Esophagus muscularis mucosa (tissue), 4 donors: Measurements from ENCODE around the gene ZNF41. TPM values are rescaled to one million over a fixed set of nuclear protein-coding genes. Genes with fewer than 3 reads are reported as not detected.
"Not testable (repeated sequence)": the region's sequence is repeated elsewhere in the genome, so short reads cannot be mapped to it uniquely, and the experiment has no call there.

Experiments
- DNase-seq: peaks from one replicate; pipeline ENCODE4 v3.0.0-alpha.2; 2017; ENCODE audit errors: extremely low spot score
- H3K27ac ChIP-seq, 4 donors: fragments of 200-600 bp; sonication (generic); replicated peaks in 1 of 4; 1 replicate in 3 of 4; 2 replicates in 1 of 4; pipeline ENCODE4 v1.5.1; 2016 to 2019; ENCODE audit warnings: mild to moderate bottlenecking in 1 of 4
- H3K27me3 ChIP-seq, 4 donors: fragments of 200-600 bp; sonication (generic); one replicate each; pipeline versions ENCODE4 v1.5.1 to v1.6.0; 2016 to 2019
- H3K36me3 ChIP-seq, 4 donors: fragments of 200-600 bp; sonication (generic); one replicate each; pipeline ENCODE4 v1.5.1; 2016 to 2019
- H3K4me1 ChIP-seq, 4 donors: fragments of 200-600 bp; sonication (generic); one replicate each; pipeline ENCODE4 v1.5.1; 2016 to 2019
- H3K4me3 ChIP-seq, 4 donors: fragments of 200-600 bp; sonication (generic); 1 replicate in 2 of 4; 2 replicates in 2 of 4; pipeline ENCODE4 v1.5.1; 2016 to 2019; ENCODE audit warnings: mild to moderate bottlenecking in 4 of 4, moderate library complexity in 1 of 4
- H3K9me3 ChIP-seq, 4 donors: fragments of 200-600 bp; sonication (generic); 1 replicate in 3 of 4; 2 replicates in 1 of 4; pipeline ENCODE4 v1.5.1; 2016 to 2019
- EP300 ChIP-seq: sonication (generic); formaldehyde crosslinking; IDR thresholded peaks from one replicate; pipeline ENCODE4 v1.6.1; 2017; ENCODE audit warnings: antibody characterized with exemption
- POLR2A ChIP-seq: fragments of 450-650 bp; IDR thresholded peaks from one replicate; pipeline ENCODE4 v1.6.1; 2017; ENCODE audit warnings: antibody characterized with exemption, moderate library complexity, mild to moderate bottlenecking, low read depth
- POLR2AphosphoS5 ChIP-seq, 2 donors: sonication (generic); formaldehyde crosslinking; IDR thresholded peaks; one replicate each; pipeline ENCODE4 v1.6.1; 2017; ENCODE audit warnings: antibody characterized with exemption in 2 of 2
- WGBS: methylation state at CpG from one replicate; pipeline ENCODE4 v1.1.5; 2018; 5-methylcytosine and 5-hydroxymethylcytosine counted together
- intact Hi-C: fragments of 100-400 bp; cut with DNase I; formaldehyde crosslinking; loops from one replicate; pipeline ENCODE4 v1.15.1; 2023
- total RNA-seq, 4 donors: library from RNA; depleted of rRNA; stranded (reverse); fragments of >200 nt; gene quantifications; one replicate each; pipeline versions ENCODE4 v1.1.0 to v1.2.1, GENCODE V29; 2016
- TF ChIP-seq, protein P1 (sequence below), 3 experiments: fragments of 200-600 bp in 2 of 3; fragments of 450-650 bp in 1 of 3; sonication (generic) in 2 of 3; IDR thresholded peaks; one replicate each; pipeline ENCODE4 v1.5.1; 2017 to 2019; ENCODE audit warnings: antibody characterized with exemption in 3 of 3, mild to moderate bottlenecking in 2 of 3, moderate library complexity in 1 of 3

The ZNF41 gene
- total RNA-seq, 4 donors from 2014 or later: 7.5 to 9.0 (median 7.6) TPM

DNA sequence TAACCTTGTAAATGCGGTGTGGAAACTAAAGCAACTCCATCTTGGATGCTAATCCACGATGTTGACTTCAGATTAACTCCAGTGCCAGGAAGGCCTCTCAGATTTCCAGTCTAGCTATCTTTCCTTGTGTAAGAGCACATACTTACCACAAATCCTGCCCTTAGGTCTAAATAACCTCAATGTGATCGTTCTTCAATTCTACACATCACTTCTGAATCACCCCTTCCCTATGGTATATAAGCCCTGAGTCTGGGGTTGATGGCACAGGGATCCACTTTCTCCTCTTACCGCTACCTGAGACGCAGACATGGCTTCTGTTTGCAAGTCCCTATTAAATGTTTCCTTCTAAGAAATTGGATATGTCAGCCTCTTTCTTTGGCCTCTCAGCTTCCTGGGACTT lies 17.5 kb upstream of the ZNF41 start:
- H3K4me1 ChIP-seq: peaks cover 0 to 4% (median 0%) of the 10 kb centered on the region in 4 donors

DNA sequence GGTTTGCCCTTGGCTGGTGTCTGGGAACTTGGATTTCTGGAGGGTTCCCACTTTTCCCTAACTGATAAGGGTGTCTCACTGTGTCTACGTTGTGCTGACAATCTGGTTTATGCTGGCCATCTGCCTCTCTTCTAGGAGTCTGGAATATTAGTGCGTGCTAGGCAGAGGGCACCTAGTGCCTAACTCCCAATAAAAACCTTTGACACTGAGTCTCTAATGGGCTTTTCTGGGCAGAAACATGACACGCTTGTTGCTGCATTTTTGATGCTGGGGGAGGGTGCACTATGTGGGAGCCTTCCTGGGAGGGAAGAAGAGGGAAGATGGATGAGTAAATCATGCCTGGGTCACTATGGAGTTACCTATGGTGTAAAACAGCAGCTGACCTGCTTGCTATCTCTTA lies 16.3 kb upstream of the ZNF41 start:
- Histone ChIP-seq H3K36me3 (no peaks in the 10 kb centered on the region), H3K4me1 (peaks cover 0 to 4% (median 0%) of the 10 kb centered on the region in 4 donors), H3K9me3 (peaks cover 0 to 5% (median 0%) of the 10 kb centered on the region in 4 donors), H3K27ac (no peak overlapping the region), H3K4me3 (no peak overlapping the region), H3K27me3 (no peaks in the 10 kb centered on the region)
- TF ChIP-seq POLR2AphosphoS5 (IDR thresholded peaks at IDR 0.05) (no peak), EP300 (no peak), POLR2A (no peak)
- TF ChIP-seq, protein P1, sequence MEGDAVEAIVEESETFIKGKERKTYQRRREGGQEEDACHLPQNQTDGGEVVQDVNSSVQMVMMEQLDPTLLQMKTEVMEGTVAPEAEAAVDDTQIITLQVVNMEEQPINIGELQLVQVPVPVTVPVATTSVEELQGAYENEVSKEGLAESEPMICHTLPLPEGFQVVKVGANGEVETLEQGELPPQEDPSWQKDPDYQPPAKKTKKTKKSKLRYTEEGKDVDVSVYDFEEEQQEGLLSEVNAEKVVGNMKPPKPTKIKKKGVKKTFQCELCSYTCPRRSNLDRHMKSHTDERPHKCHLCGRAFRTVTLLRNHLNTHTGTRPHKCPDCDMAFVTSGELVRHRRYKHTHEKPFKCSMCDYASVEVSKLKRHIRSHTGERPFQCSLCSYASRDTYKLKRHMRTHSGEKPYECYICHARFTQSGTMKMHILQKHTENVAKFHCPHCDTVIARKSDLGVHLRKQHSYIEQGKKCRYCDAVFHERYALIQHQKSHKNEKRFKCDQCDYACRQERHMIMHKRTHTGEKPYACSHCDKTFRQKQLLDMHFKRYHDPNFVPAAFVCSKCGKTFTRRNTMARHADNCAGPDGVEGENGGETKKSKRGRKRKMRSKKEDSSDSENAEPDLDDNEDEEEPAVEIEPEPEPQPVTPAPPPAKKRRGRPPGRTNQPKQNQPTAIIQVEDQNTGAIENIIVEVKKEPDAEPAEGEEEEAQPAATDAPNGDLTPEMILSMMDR (IDR thresholded peaks at IDR 0.05): no peak
- WGBS: 72% methylated on average over 3 of the region's 3 CpGs
- DNase-seq: no peak
- intact Hi-C loops: no loop called here

More for the DNA sequence above, 17.5 kb upstream of the ZNF41 start:
- TF ChIP-seq EP300 (no peak), POLR2A (no peak), POLR2AphosphoS5 (IDR thresholded peaks at IDR 0.05) (no peak)
- TF ChIP-seq, protein P1 (IDR thresholded peaks at IDR 0.05): no peak
- Histone ChIP-seq H3K27ac (no peak overlapping the region), H3K4me3 (no peak overlapping the region), H3K9me3 (no peaks in the 10 kb centered on the region), H3K27me3 (no peaks in the 10 kb centered on the region), H3K36me3 (no peaks in the 10 kb centered on the region)
- WGBS: 76% methylated on average over 5 of the region's 5 CpGs
- no peak for DNase-seq
- intact Hi-C loops: no loop called here

DNA sequence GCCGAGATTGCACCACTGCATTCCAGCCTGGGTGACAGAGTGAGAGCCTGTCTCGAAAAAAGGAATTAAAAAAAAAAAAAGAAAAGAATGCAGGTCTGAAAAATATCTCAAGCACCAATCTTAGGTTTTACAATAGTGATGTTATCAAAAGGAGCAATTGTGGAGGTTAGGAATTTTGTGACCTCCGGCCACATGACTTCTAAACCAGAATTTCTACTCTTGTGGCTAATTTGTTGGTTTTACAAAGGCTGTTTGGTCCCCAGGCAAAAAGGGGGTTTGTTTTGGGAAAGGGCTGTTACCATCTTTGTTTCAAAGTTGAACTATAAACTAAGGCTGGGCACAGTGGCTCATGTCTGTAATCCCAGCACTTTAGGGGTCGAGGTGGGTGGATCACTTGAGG lies 15.4 kb upstream of the ZNF41 start:
- intact Hi-C loops: no loop called here
- Histone ChIP-seq H3K4me3 (no peak overlapping the region), H3K27me3 (no peaks in the 10 kb centered on the region), H3K9me3 (peaks cover 0 to 6% (median 0%) of the 10 kb centered on the region in 4 donors), H3K36me3 (no peaks in the 10 kb centered on the region), H3K4me1 (peaks cover 0 to 4% (median 0%) of the 10 kb centered on the region in 4 donors), H3K27ac (no peak overlapping the region)
- WGBS: 68% methylated on average over 4 of the region's 4 CpGs
- TF ChIP-seq POLR2AphosphoS5 (IDR thresholded peaks at IDR 0.05): no peak
- TF ChIP-seq, protein P1 (IDR thresholded peaks at IDR 0.05): no peak
- no peak for TF ChIP-seq POLR2A
- TF ChIP-seq EP300: no peak
- DNase-seq: no peak

DNA sequence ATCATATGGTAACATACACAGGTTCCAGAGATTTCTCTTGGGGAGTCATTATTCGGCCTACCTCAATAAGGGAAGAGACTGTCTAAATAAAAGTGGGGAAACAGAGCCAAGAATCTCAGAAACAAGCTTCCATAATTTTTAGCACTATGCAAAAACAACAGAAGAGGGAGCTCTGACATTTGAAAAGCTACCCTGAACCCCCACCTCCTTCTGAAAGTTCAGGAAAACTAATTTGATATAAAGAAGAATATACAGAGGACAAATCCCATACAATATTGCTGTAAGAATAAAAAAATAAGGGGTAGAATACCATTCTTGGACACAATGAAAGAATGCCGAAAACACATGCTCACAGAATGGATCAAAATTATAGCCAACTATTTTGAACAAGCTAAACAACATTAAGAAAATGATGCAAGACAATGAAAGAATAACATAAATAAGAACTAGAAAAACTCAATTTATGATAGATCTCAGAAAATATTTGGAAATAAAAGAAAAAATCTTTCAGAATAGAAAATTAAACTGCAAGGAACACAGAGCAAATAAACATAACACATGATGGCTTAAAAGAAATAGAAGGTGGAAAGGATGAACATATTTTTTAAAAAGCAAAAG lies 14.4 kb upstream of the ZNF41 start:
- TF ChIP-seq EP300: no peak
- TF ChIP-seq POLR2AphosphoS5 (IDR thresholded peaks at IDR 0.05): no peak
- TF ChIP-seq, protein P1 (IDR thresholded peaks at IDR 0.05): peak in 1 of 3 experiments; percentile 17
- no peak for TF ChIP-seq POLR2A
- intact Hi-C loops: no loop called here
- Histone ChIP-seq H3K27me3 (no peaks in the 10 kb centered on the region), H3K36me3 (no peaks in the 10 kb centered on the region), H3K27ac (no peak overlapping the region), H3K9me3 (peaks cover 0 to 6% (median 0%) of the 10 kb centered on the region in 4 donors), H3K4me3 (no peak overlapping the region), H3K4me1 (peaks cover 0 to 4% (median 0%) of the 10 kb centered on the region in 4 donors)
- WGBS: 50% methylated on average over 2 of the region's 2 CpGs
- no peak for DNase-seq

DNA sequence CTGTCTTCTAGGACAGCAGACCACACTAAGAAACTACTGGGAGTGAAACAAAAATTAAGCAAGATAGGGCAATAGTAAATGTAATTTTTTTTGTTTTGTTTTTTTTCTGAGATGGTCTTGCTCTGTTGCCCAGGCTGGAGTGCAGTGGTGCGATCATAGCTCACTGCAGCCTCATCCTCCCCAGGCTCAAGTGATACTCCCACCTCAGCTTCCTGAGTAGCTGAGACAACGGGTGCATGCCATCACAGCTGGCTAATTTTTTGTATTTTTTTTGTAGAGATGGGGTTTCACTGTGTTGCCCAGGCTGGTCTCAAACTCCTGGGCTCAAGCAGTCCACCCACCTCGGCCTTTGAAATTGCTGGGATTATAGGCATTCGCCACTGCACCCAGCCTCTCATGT lies 9.1 kb upstream of the ZNF41 start:
- DNase-seq, H3K9me3 ChIP-seq, H3K27ac ChIP-seq, H3K4me1 ChIP-seq, H3K36me3 ChIP-seq, intact Hi-C loops, H3K4me3 ChIP-seq, H3K27me3 ChIP-seq: not testable (repeated sequence)
- 77% methylated on average over 4 of the region's 4 CpGs for WGBS
